ENCODE data around the gene ZSCAN18. TPM values are rescaled to one million over a fixed set of nuclear protein-coding genes. Genes with fewer than 3 reads are reported as not detected.
"Not testable (repeated sequence)": the region's sequence is repeated elsewhere in the genome, so short reads cannot be mapped to it uniquely, and the experiment has no call there.

The ZSCAN18 gene
- 100 to 1,000 TPM in 3 of 4 donors, 10 to 100 TPM in 1; 69.8 to 120 (median 111) TPM for polyA plus RNA-seq (ENCODE audit: insufficient read length in 4 of 4)

- DNase-seq (ENCODE audit: low read depth in 4 of 4, low spot score in 2 of 4): peak; percentile 93 to 99 (median 97)
These were observed at the start of gene ZSCAN18 for GRCh38 chr19:58097781-58098681. TSS of gene ZSCAN18 (minus strand) at chr19:58098231. CDS start at chr19:58090267, 7,964 bp downstream.

- not testable (repeated sequence) for DNase-seq (ENCODE audit: low read depth in 4 of 4, low spot score in 2 of 4)
These were observed 49.4 kb upstream of the ZSCAN18 start for GRCh38 chr19:58147475-58147874.

DNA sequence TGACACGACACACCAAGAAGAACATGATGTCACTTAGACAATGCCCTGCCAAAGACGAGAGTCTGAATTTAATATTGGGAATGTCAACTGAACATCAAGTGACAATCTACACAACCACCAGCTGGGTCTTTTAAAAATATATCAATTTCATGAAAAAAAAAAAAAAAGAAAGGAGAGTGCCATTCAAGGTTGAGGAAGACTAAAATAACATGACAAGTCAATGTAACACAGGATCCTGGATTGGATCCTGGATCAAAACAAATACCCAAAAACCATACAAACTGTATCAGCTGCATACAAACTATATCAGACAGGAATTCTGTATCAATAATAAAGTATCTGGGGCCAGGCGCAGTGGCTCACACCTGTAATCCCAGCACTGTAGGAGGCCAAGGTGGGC is 47.8 kb upstream of the ZSCAN18 start:
- DNase-seq (ENCODE audit: low read depth in 4 of 4, low spot score in 2 of 4): no peak

DNA sequence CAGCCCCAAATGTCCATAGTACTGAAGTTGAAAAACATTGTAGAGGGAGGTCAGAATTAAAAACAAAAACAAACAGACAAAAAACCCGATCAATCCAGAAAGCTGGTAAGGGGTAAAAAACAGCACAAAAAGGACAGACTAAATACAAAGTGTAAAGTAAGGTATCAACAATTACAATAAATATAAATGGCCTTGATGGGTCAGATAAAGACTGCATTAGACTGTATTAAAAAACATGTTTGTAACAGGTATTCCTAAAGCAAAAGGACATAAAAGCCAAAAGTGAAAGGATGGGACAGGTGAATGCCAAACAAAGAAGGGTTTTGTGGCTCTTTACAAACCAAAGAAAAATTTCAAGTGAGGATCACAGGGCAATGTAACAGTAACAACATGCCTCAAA is 36.2 kb upstream of the ZSCAN18 start:
- DNase-seq (ENCODE audit: low read depth in 4 of 4, low spot score in 2 of 4): no peak

DNA sequence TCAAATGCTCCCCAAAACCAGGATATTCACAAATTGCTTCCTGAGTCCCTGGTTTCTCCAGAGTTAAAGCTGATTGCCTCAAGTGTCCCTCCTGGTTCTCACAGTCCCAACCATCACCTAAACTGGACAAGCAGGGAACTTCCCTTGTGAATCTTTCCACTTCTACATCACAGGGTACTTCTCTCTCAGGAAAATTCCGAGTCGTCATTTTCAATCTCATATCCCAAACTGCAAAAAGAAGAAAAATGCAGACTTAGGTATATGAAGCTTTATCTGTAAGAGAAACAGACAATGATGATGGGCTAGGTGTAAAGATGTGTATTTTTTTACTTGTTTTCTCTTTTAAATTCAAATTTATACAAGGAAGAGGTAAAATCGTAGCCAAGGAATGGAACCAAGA is 31.3 kb upstream of the ZSCAN18 start:
- no peak for DNase-seq (ENCODE audit: low read depth in 4 of 4, low spot score in 2 of 4)

DNA sequence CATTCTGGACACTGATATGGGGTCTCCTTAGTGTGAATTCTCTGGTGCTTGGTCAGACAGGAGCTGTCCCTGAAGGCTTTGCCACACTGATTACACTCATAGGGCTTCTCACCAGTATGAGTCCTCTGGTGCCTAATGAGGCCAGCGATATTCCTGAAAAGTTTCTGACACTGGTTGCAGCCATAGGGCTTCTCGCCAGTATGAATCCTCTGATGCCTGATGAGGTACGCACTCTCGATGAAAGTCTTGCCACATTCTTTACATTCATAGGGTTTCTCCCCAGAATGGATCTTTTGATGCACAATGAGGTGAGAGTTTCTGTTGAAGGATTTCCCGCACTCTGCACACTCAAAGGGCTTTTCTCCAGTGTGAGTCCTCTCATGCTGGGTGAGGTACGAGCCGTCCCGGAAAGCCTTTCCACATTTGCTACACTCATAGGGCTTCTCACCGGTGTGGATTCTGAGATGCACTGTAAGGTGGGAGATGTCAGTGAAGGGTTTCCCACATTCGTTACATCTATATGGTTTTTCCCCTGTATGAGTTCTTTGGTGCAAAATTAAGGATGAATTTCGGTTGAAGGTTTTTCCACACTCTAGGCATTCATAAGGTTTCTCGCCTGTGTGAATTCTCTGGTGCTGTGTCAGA is 30.1 kb upstream of the ZSCAN18 start:
- no peak for DNase-seq (ENCODE audit: low read depth in 4 of 4, low spot score in 2 of 4)

- no peak for DNase-seq (ENCODE audit: low read depth in 4 of 4, low spot score in 2 of 4)
These were observed 25.3 kb upstream of the ZSCAN18 start for GRCh38 chr19:58123354-58123753.

- no peak for DNase-seq (ENCODE audit: low read depth in 4 of 4, low spot score in 2 of 4)
These were observed 21.1 kb upstream of the ZSCAN18 start for GRCh38 chr19:58118979-58119733.

DNA sequence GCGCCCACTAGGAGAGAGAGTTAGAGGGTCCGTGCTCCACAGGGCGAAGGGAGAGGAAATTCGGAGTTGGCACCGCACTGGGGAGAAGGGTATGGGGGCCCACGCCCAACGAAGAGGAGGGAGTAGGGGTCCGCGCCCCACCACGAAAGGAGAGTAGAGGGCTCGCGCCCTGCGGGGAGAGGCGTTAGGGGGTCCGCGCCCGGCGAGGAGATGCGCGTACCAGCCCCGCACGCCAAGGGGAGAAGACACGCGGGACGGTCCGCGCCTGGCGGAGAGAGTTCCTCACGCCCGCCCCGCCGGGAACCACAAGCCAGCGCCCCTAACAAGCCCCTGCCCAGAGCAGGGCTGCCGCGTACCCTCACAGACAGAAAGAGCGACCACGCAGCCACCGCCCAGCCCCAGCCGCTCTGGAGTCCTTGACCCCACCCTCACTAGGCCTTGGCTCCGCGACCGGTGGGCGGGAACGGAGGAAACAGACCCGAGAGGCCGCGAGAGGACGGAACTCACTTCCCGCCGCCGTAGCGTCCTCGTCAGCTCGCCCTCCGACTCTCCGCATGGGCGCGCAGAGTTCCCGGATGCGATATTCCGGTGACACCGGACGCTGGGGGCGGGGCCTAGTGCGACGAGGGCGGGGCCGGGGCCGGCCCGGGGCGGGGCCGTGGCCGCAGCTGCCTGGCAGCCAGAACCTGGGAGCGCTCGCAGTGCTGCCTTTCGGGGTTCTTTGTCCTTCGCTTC is 20.0 kb upstream of the ZSCAN18 start:
- peak in 2 of 4 donors; percentile 34 to 53 for DNase-seq (ENCODE audit: low read depth in 4 of 4, low spot score in 2 of 4)

- DNase-seq (ENCODE audit: low read depth in 4 of 4, low spot score in 2 of 4): no peak
These were observed 10.5 kb upstream of the ZSCAN18 start for GRCh38 chr19:58108546-58108817.

DNA sequence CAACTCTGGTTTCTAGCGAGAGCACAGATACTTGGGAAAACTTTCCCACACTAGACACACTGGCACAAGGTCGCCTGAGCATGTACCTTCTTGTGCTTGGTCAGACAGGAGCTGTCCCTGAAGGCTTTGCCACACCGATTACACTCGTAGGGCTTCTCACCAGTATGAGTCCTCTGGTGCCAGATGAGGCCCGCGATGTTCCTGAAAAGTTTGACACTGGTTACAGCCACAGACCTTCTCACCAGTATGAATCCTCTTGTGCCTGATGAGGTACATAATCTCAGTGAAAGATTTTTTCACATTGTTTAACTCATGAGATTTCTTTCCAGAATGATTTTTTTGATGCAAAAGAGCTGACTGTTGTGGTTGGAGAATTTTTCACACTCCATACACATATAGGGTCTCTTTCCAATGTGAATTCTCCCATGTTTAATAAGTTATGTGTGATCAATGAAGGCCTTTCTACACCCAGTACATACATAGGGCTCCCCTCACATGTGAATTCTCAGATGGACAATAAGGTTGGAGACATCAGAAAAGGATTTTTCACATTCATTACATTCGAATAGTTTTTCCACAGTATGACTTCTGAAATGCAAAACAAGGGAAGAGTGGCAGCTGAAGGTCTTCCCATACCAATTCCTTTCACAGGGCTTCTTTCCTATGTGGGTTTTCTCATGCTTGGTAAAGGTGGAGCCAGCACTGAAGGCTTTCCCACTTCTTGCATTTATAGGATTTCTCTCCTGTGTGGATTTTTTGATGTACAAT is 9.9 kb upstream of the ZSCAN18 start:
- DNase-seq (ENCODE audit: low read depth in 4 of 4, low spot score in 2 of 4): no peak

DNA sequence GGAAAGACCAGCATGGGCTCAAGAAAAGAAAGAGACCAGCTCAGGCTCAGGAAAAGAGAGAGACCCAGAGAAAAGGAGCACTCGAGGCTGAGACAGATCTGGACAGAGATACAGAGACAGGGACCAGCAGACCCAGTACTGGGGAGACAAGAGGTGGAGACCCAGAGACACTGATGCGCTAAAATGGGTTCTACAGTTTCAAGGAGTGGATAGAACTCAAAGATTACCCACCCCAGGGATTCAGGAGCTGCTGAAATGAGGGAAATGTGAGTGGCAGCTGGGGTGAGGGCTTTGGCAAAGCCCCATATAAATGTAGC is 609 bp upstream of the ZSCAN18 start:
- no peak for DNase-seq (ENCODE audit: low read depth in 4 of 4, low spot score in 2 of 4)

- DNase-seq (ENCODE audit: low read depth in 4 of 4, low spot score in 2 of 4): no peak
These were observed 682 bp downstream of the ZSCAN18 start for GRCh38 chr19:58097349-58097748.

GRCh38 chr19:58096884-58097283 is 1.1 kb downstream of the ZSCAN18 start:
- no peak for DNase-seq (ENCODE audit: low read depth in 4 of 4, low spot score in 2 of 4)

DNA sequence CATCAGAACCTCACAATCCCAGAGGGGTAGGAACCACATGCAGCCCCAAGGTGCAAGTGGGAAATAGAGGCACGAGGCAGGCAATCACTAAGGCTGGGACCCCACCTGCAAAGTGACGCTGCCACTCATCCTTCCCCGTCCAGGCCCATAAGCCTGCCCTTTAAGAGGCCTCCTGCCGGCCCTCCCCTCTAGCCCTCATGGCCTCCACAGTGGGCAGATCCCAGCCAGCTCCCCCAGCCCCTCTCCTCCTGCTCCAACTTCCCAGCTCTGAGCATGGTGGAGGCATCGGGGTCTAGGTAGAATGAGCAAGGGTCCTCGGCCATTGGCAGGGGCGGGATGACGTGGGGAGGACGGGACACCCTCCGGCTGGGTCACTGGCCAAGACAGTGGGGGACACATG is 2.7 kb downstream of the ZSCAN18 start:
- DNase-seq (ENCODE audit: low read depth in 4 of 4, low spot score in 2 of 4): no peak

DNA sequence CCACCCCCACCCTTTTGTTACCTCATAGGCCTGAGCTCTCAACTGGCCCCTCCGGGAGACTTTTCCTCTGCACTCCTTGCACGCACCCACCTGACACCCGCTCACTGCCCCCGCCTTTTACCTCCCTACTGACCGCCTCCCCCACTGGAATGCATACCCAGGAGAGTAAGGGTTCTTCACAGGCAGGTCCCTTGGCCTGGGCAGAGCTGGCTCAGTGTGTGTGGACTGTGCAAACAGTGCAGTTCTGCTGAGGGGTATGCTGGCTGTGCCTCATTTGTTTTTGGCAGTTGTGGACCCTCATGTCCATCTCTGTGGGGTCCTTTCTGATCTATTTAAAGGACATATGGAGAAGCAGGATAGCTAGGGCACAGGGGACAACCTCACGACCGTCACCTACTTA is 5.0 kb downstream of the ZSCAN18 start:
- DNase-seq (ENCODE audit: low read depth in 4 of 4, low spot score in 2 of 4): no peak

- DNase-seq (ENCODE audit: low read depth in 4 of 4, low spot score in 2 of 4): no peak
These were observed 6.6 kb downstream of the ZSCAN18 start for GRCh38 chr19:58091251-58091995.

DNA sequence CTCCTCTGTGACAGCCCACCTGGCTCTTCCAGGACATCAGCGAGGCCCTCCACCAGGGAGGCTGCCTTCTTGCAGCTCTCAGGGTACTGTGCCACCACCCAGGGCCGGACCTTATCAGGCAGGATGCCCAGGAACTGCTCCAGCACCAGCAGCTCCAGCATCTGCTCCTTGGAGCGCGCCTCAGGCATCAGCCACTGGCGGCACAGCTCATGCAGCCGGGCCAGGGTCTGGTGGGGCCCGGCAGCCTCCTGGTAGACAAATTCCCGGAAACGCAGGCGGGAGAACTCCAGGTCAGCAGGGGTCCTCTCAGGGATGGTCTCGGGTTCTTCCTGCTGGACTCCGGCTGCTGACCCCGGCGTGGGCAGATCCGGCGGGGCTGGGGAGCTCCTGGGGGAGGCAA is 8.2 kb downstream of the ZSCAN18 start:
- no peak for DNase-seq (ENCODE audit: low read depth in 4 of 4, low spot score in 2 of 4)

- no peak for DNase-seq (ENCODE audit: low read depth in 4 of 4, low spot score in 2 of 4)
These were observed 9.4 kb downstream of the ZSCAN18 start for GRCh38 chr19:58088521-58089052.
